OCI-LY1 (cell line): Measurements from ENCODE around the gene RADIL.

ENCODE experiments used
- CTCF ChIP-seq: fragments of 200-600 bp; sonication (generic), shearing (Covaris generic); IDR thresholded peaks from 2 replicates; pipeline ENCODE4 v1.5.1; 2017; ENCODE audit warnings: mild to moderate bottlenecking, antibody characterized with exemption, low read length, moderate library complexity, mixed read lengths
- EZH2 ChIP-seq: fragments of 200-600 bp; sonication (generic), shearing (Covaris generic); IDR thresholded peaks from 2 replicates; pipeline ENCODE4 v1.8.0; 2017; ENCODE audit warnings: borderline replicate concordance, mixed run types, mild to moderate bottlenecking, antibody characterized with exemption, low read length, moderate library complexity, mixed read lengths

- no peak for TF ChIP-seq CTCF
- no peak for TF ChIP-seq EZH2
These were observed 4.9 kb downstream of the RADIL start for GRCh38 chr7:4878336-4879335.
